GM12878 (cell line): Measurements from ENCODE around the gene PRRX2. TPM values are rescaled to one million over a fixed set of nuclear protein-coding genes. Genes with fewer than 3 reads are reported as not detected.

ENCODE experiments used
- ATAC-seq: fragments of 200-7000 bp; cut with Tn5 transposase; 3 replicates; pipeline ENCODE4 v1.9.1; 2020; ENCODE audit warnings: mild to moderate bottlenecking, moderate library complexity
- BruUV-seq: library from RNA; stranded (reverse); fragments of 400-500 nt; replicated peaks from 2 replicates; lab custom pipeline; 2021; lab: Mats Ljungman, UMichigan
- CTCF ChIA-PET: fragments of 300-600 bp; sonication (Branson Sonifier 250); formaldehyde crosslinking; extraction: SDS; loops from one replicate; lab custom pipeline; 2021; ENCODE audit warnings: inconsistent platforms; lab: Yijun Ruan, JAX
- POLR2A ChIA-PET: fragments of 350-600 bp; formaldehyde crosslinking; extraction: SDS; loops from one replicate; lab custom pipeline; 2021; ENCODE audit warnings: inconsistent platforms; lab: Charles Lee
- RAD21 ChIA-PET: fragments of 300-600 bp; sonication (Branson Sonifier 250); formaldehyde crosslinking; loops from one replicate; lab custom pipeline; 2023; ENCODE audit warnings: antibody characterized with exemption; ENCODE audit not compliant: unreplicated experiment; lab: Charles Lee
- SMC1A ChIA-PET: fragments of 300-600 bp; sonication (Branson Sonifier 250); formaldehyde crosslinking; loops from one replicate; lab custom pipeline; 2023; ENCODE audit not compliant: unreplicated experiment, uncharacterized antibody; lab: Charles Lee
- DNase-seq: peaks from one replicate; pipeline ENCODE4 v3.0.0-alpha.2; 2011; ENCODE audit warnings: low read depth, low spot score
- FAIRE-seq: peaks from 3 replicates; lab custom pipeline; 2011; peaks lifted over from hg19 to GRCh38; lab: Jason Lieb, UNC
- H2AFZ ChIP-seq: 2 replicates; pipeline ENCODE4 v1.6.0; 2011; ENCODE audit warnings: low read depth, low read length, control low read depth; ENCODE audit not compliant: control insufficient read depth
- H3K27ac ChIP-seq: 2 replicates; pipeline ENCODE4 v1.5.1; 2011; ENCODE audit warnings: control low read depth; ENCODE audit not compliant: control insufficient read depth, insufficient read depth
- H3K27me3 ChIP-seq, 2 experiments: replicated peaks in 1 of 2; 2 replicates each; pipeline versions ENCODE4 v1.6.0 to v1.6.1; 2011; ENCODE audit warnings: low read length in 1 of 2; ENCODE audit not compliant: control insufficient read depth in 2 of 2, insufficient read depth in 2 of 2
- H3K36me3 ChIP-seq, 2 experiments: 2 replicates each; pipeline ENCODE4 v1.5.1; 2011; ENCODE audit warnings: low read length in 1 of 2; ENCODE audit not compliant: control insufficient read depth in 2 of 2, insufficient read depth in 2 of 2
- H3K4me1 ChIP-seq: 2 replicates; pipeline ENCODE4 v1.6.1; 2011; ENCODE audit warnings: mild to moderate bottlenecking, low read length, moderate library complexity, mixed read lengths; ENCODE audit not compliant: control insufficient read depth, insufficient read depth
- H3K4me2 ChIP-seq: 2 replicates; pipeline ENCODE4 v1.6.0; 2011; ENCODE audit warnings: control low read depth; ENCODE audit not compliant: control insufficient read depth, insufficient read depth
- H3K4me3 ChIP-seq: fragments of 200-600 bp; sonication (generic); 2 replicates; pipeline ENCODE4 v1.5.1; 2016
- H3K79me2 ChIP-seq: 2 replicates; pipeline ENCODE4 v1.6.0; 2011; ENCODE audit warnings: low read length; ENCODE audit not compliant: control insufficient read depth, insufficient read depth
- H3K9ac ChIP-seq: 2 replicates; pipeline ENCODE4 v1.8.0; 2011; ENCODE audit warnings: low read length, control low read depth, mixed read lengths; ENCODE audit not compliant: control insufficient read depth, insufficient read depth
- H3K9me3 ChIP-seq: replicated peaks from 3 replicates; pipeline ENCODE4 v1.5.1; 2011; ENCODE audit warnings: mild to moderate bottlenecking, low read length; ENCODE audit not compliant: control insufficient read depth, insufficient read depth
- H4K20me1 ChIP-seq: 2 replicates; pipeline ENCODE4 v1.6.0; 2011; ENCODE audit not compliant: control insufficient read depth, insufficient read depth
- ZBTB40 ChIP-seq: fragments of 450-650 bp; IDR thresholded peaks from 2 replicates; pipeline ENCODE4 v1.6.1; 2016; ENCODE audit warnings: mild to moderate bottlenecking, moderate library complexity, borderline replicate concordance
- WGBS: methylation state at CpG from one replicate; pipeline ENCODE4 v1.1.6; 2016; ENCODE audit warnings: low lambda C conversion rate; ENCODE audit not compliant: insufficient replicate concordance, insufficient coverage; ENCODE audit errors: missing lambda C conversion rate; 5-methylcytosine and 5-hydroxymethylcytosine counted together
- in situ Hi-C: fragments of 300-500 bp; cut with MboI; formaldehyde crosslinking; loops from 9 replicates; pipeline ENCODE4 v1.14.3; 2018; ENCODE audit warnings: mixed read lengths
- intact Hi-C: fragments of 100-400 bp; cut with micrococcal nuclease; formaldehyde crosslinking; loops from one replicate; pipeline ENCODE4 v1.14.2; 2022; ENCODE audit not compliant: unreplicated experiment
- polyA plus RNA-seq, 11 experiments: library from polyadenylated mRNA; depleted of rRNA in 4 of 11; unstranded in 6 of 11; stranded (reverse) in 5 of 11; fragments of >200 nt; fragmentation: Nextera tagmentation in 4 of 11; fragmentation: Illumina TruSeq in 1 of 11; extraction: Ambion mirVana in 4 of 11; extraction: Trizol in 1 of 11; gene quantifications; 1 replicate in 1 of 11; 2 replicates in 10 of 11; pipeline versions ENCODE4 v1.2.1 to v1.2.3, GENCODE V29; 2011 to 2016; ENCODE audit warnings: inconsistent platforms in 2 of 11, missing spikeins in 2 of 11, low read depth in 1 of 11
- total RNA-seq, 4 experiments: library from RNA; depleted of rRNA in 3 of 4; stranded (reverse); fragments of >200 nt in 3 of 4; fragmentation: Illumina TruSeq in 1 of 4; extraction: Trizol in 1 of 4; gene quantifications; 2 replicates each; pipeline versions ENCODE4 v1.2.1 to v1.2.3, GENCODE V29; 2013 to 2021

Gene PRRX2
- total and polyA plus RNA-seq, 10 of the 15 experiments (the other 5 are each of a cell fraction or from before 2014, with no cell fraction given), result not detected

GRCh38 chr9:129655696-129656095 lies 9.8 kb upstream of the PRRX2 start:
- BruUV-seq, result no TSS peak
- Histone ChIP-seq H3K4me2 (no peak overlapping the region), H3K36me3 (no peaks in the 10 kb centered on the region; a peak in 1 of 4 replicates), H3K79me2 (no peaks in the 10 kb centered on the region), H3K9me3 (no peaks in the 10 kb centered on the region), H3K4me1 (no peaks in the 10 kb centered on the region), H4K20me1 (no peaks in the 10 kb centered on the region), H2AFZ (no peak overlapping the region), H3K4me3 (no peak overlapping the region), H3K9ac (no peak overlapping the region), H3K27me3 (no peaks in the 10 kb centered on the region; a peak in 1 of 4 replicates), H3K27ac (no peak overlapping the region)
- intact Hi-C loops (no loop called here), in situ Hi-C loops (no loop called here)
- no peak; the same call in 2 of the 3 replicates for ATAC-seq
- ChIA-PET RAD21 (interaction anchor here (0.6 to 1.4 kb wide), 2 partner anchors 31 to 1062 kb away, joined by 3 to 4 read pairs; no protein-coding TSS in a partner anchor), CTCF (no interaction called here), POLR2A (no interaction called here), SMC1A (no interaction called here)
- no peak for DNase-seq
- no peak for FAIRE-seq
- 53% methylated on average over 7 of the region's 7 CpGs for WGBS
- no peak for TF ChIP-seq ZBTB40
